ENCODE results near the gene AGPAT1.

Gene AGPAT1

GRCh38 chr6:32167154-32167760 is 8.6 kb downstream of the AGPAT1 start:
- DNase-seq (ENCODE audit: low read depth) = no peak
- TF ChIP-seq, protein P1, sequence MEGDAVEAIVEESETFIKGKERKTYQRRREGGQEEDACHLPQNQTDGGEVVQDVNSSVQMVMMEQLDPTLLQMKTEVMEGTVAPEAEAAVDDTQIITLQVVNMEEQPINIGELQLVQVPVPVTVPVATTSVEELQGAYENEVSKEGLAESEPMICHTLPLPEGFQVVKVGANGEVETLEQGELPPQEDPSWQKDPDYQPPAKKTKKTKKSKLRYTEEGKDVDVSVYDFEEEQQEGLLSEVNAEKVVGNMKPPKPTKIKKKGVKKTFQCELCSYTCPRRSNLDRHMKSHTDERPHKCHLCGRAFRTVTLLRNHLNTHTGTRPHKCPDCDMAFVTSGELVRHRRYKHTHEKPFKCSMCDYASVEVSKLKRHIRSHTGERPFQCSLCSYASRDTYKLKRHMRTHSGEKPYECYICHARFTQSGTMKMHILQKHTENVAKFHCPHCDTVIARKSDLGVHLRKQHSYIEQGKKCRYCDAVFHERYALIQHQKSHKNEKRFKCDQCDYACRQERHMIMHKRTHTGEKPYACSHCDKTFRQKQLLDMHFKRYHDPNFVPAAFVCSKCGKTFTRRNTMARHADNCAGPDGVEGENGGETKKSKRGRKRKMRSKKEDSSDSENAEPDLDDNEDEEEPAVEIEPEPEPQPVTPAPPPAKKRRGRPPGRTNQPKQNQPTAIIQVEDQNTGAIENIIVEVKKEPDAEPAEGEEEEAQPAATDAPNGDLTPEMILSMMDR (IDR thresholded peaks at IDR 0.05; ENCODE audit: control insufficient read depth, extremely low read depth, insufficient read depth) = no peak
- H3K4me3 ChIP-seq (ENCODE audit: low read depth, low read length) = no peak overlapping the region

GRCh38 chr6:32166411-32167061 is 9.3 kb downstream of the AGPAT1 start:
- no peak for DNase-seq (ENCODE audit: low read depth)

GRCh38 chr6:32164295-32164694 is 11.6 kb downstream of the AGPAT1 start, which contains the start of gene EGFL8:
TSS of gene EGFL8 (plus strand) at chr6:32164595. CDS start at chr6:32166166, 1,571 bp downstream.
- TF ChIP-seq, protein P1 (IDR thresholded peaks at IDR 0.05; ENCODE audit: control insufficient read depth, extremely low read depth, insufficient read depth) = no peak
- H3K4me3 ChIP-seq (ENCODE audit: low read depth, low read length) = no peak within 1 kb of the TSS
- no peak for DNase-seq (ENCODE audit: low read depth)

More at GRCh38 chr6:32166411-32167061, 9.3 kb downstream of the AGPAT1 start:
- TF ChIP-seq, protein P1 (IDR thresholded peaks at IDR 0.05; ENCODE audit: control insufficient read depth, extremely low read depth, insufficient read depth) = no peak
- no peak overlapping the region for H3K4me3 ChIP-seq (ENCODE audit: low read depth, low read length)

- no peak overlapping the region for H3K4me3 ChIP-seq (ENCODE audit: low read depth, low read length)
- TF ChIP-seq, protein P1 (IDR thresholded peaks at IDR 0.05; ENCODE audit: control insufficient read depth, extremely low read depth, insufficient read depth) = no peak
- DNase-seq (ENCODE audit: low read depth) = no peak
Observed at GRCh38 chr6:32163559-32164258, 12.2 kb downstream of the AGPAT1 start.

GRCh38 chr6:32158052-32158451 is 17.8 kb downstream of the AGPAT1 start:
- no peak for DNase-seq (ENCODE audit: low read depth)
- H3K4me3 ChIP-seq (ENCODE audit: low read depth, low read length) = no peak overlapping the region
- TF ChIP-seq, protein P1 (IDR thresholded peaks at IDR 0.05; ENCODE audit: control insufficient read depth, extremely low read depth, insufficient read depth) = no peak

- no peak for DNase-seq (ENCODE audit: low read depth)
- TF ChIP-seq, protein P1 (IDR thresholded peaks at IDR 0.05; ENCODE audit: control insufficient read depth, extremely low read depth, insufficient read depth) = no peak
Observed at GRCh38 chr6:32156891-32157290, 19.0 kb downstream of the AGPAT1 start.

More at GRCh38 chr6:32156891-32157290, 19.0 kb downstream of the AGPAT1 start:
- no peak overlapping the region for H3K4me3 ChIP-seq (ENCODE audit: low read depth, low read length)
